BJ (cell line): ENCODE measurements around the gene XAF1. TPM values are rescaled to one million over a fixed set of nuclear protein-coding genes. Genes with fewer than 3 reads are reported as not detected.
"Not testable (repeated sequence)": the region's sequence is repeated elsewhere in the genome, so short reads cannot be mapped to it uniquely, and the experiment has no call there.

ENCODE experiments used
- CTCF ChIA-PET: fragments of 350-600 bp; formaldehyde crosslinking; extraction: SDS; loops from one replicate; lab custom pipeline; 2021; ENCODE audit warnings: antibody characterized with exemption, inconsistent platforms; lab: Yijun Ruan, JAX
- POLR2A ChIA-PET: fragments of 300-600 bp; sonication (Branson Sonifier 250); formaldehyde crosslinking; extraction: SDS; loops from one replicate; lab custom pipeline; 2021; ENCODE audit warnings: antibody characterized with exemption; lab: Charles Lee
- DNase-seq: peaks from one replicate; pipeline ENCODE4 v3.0.0-alpha.2; 2011; ENCODE audit warnings: low read depth
- H3K27me3 ChIP-seq: 2 replicates; pipeline ENCODE4 v1.6.0; 2011; ENCODE audit warnings: low read length; ENCODE audit not compliant: control insufficient read depth, insufficient read depth
- H3K36me3 ChIP-seq: 2 replicates; pipeline ENCODE4 v1.5.1; 2011; ENCODE audit warnings: low read length; ENCODE audit not compliant: control insufficient read depth, insufficient read depth
- H3K4me3 ChIP-seq: 2 replicates; pipeline ENCODE4 v1.5.1; 2011; ENCODE audit warnings: low read depth, mild to moderate bottlenecking, control low read depth, low read length
- polyA plus RNA-seq: library from polyadenylated mRNA; depleted of rRNA; stranded (reverse); fragments of >200 nt; gene quantifications from 2 replicates; pipeline ENCODE4 v1.2.3, GENCODE V29; 2011
- TF ChIP-seq, protein P1 (sequence below): IDR thresholded peaks from 2 replicates; pipeline ENCODE4 v1.5.1; 2011; ENCODE audit warnings: low read depth, mild to moderate bottlenecking, control low read depth, inconsistent platforms, low read length, moderate library complexity; ENCODE audit not compliant: insufficient read depth

The XAF1 gene
- polyA plus RNA-seq, 1 experiment: 10.4 TPM

DNA sequence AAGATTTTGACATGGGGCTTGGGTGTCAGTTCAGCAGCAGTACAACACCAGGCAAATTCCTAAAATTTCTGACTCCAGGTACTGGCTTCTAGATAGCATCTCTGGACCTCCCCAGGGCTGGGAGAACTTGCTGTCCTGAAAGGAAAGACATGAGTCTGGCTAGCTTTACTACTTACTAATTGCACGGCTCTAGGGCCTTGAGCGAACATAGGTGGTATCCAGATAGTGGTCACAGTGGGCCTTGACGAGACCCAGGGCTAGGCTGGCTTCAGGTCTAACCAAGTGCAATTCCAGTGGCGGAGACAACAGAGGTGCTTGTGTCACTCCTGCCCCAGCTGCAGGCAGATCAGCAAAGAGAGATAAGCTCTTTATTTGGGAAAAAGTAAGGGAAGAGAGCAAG, 26.3 kb upstream of the XAF1 start:
- Histone ChIP-seq H3K36me3 (no peaks in the 10 kb centered on the region), H3K27me3 (peaks cover 2% of the 10 kb centered on the region; the same call in 1 of the 2 replicates), H3K4me3 (no peak overlapping the region)
- POLR2A ChIA-PET: no interaction called here
- TF ChIP-seq, protein P1, sequence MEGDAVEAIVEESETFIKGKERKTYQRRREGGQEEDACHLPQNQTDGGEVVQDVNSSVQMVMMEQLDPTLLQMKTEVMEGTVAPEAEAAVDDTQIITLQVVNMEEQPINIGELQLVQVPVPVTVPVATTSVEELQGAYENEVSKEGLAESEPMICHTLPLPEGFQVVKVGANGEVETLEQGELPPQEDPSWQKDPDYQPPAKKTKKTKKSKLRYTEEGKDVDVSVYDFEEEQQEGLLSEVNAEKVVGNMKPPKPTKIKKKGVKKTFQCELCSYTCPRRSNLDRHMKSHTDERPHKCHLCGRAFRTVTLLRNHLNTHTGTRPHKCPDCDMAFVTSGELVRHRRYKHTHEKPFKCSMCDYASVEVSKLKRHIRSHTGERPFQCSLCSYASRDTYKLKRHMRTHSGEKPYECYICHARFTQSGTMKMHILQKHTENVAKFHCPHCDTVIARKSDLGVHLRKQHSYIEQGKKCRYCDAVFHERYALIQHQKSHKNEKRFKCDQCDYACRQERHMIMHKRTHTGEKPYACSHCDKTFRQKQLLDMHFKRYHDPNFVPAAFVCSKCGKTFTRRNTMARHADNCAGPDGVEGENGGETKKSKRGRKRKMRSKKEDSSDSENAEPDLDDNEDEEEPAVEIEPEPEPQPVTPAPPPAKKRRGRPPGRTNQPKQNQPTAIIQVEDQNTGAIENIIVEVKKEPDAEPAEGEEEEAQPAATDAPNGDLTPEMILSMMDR: no peak
- CTCF ChIA-PET: no interaction called here
- no peak for DNase-seq

DNA sequence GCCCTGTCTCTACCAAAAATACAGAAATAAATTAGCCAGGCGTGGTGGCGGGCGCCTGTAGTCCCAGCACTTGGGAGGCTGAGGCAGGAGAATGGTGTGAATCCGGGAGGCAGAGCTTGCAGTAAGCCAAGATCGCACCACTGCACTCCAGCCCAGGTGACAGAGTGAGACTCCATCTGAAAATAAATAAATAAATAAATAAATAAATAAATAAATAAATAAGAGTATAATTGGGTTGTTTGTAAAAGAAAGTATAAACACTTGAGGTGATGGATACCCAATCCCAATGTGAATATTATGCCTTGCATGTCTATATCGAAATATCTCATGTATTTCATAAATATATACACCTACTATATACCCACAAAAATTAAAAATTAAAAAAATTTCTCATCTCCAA, 9.2 kb upstream of the XAF1 start:
- CTCF ChIA-PET, DNase-seq, H3K36me3 ChIP-seq, H3K27me3 ChIP-seq, POLR2A ChIA-PET, H3K4me3 ChIP-seq: not testable (repeated sequence)

DNA sequence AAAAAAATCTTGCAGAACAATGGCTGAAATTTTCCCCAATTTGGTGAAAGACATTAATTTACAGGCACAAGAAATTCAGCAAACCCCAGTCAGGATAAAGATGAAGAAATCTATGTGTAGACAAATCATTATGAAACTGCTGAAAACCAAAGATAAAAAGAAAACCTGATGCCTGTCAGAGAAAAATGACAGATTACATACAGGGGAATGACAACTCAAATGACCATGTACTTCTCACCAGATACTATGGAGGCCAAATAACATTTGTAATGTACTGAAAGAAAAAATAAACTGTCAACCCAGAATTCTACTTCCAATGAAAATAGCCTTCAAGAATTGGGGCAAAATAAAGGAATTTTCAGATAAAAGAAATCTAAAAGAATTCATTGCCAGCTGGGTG, 7.2 kb upstream of the XAF1 start:
- TF ChIP-seq, protein P1: no peak
- Histone ChIP-seq H3K36me3 (no peaks in the 10 kb centered on the region), H3K27me3 (peaks cover 2% of the 10 kb centered on the region; the same call in 1 of the 2 replicates), H3K4me3 (no peak overlapping the region)
- CTCF ChIA-PET: no interaction called here
- POLR2A ChIA-PET: no interaction called here
- no peak for DNase-seq

DNA sequence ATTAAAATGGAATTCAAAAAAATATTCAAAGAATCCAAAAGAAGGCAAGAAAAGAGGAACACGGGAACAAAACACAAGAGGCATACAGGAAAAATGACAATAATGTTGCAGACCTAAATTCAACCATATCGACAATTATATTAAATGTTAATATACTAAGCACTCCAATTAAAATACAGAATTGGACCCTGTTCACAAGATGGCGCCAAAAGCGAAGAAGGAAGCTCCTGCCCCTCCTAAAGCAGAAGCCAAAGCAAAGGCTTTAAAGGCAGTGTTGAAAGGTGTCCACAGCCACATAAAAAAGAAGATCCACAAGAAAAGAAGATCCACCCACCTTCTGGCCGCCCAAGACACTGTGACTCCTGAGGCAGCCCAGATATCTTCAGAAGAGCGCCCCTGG, 6.3 kb upstream of the XAF1 start:
- Histone ChIP-seq H3K36me3 (no peaks in the 10 kb centered on the region), H3K4me3 (no peak overlapping the region), H3K27me3 (peaks cover 2% of the 10 kb centered on the region; the same call in 1 of the 2 replicates)
- ChIA-PET POLR2A (no interaction called here), CTCF (interaction anchor here (1.2 to 1.7 kb wide), 5 partner anchors 9 to 145 kb away, joined by 3 to 6 read pairs (median 3); no protein-coding TSS in a partner anchor)
- no peak for DNase-seq
- TF ChIP-seq, protein P1: no peak

DNA sequence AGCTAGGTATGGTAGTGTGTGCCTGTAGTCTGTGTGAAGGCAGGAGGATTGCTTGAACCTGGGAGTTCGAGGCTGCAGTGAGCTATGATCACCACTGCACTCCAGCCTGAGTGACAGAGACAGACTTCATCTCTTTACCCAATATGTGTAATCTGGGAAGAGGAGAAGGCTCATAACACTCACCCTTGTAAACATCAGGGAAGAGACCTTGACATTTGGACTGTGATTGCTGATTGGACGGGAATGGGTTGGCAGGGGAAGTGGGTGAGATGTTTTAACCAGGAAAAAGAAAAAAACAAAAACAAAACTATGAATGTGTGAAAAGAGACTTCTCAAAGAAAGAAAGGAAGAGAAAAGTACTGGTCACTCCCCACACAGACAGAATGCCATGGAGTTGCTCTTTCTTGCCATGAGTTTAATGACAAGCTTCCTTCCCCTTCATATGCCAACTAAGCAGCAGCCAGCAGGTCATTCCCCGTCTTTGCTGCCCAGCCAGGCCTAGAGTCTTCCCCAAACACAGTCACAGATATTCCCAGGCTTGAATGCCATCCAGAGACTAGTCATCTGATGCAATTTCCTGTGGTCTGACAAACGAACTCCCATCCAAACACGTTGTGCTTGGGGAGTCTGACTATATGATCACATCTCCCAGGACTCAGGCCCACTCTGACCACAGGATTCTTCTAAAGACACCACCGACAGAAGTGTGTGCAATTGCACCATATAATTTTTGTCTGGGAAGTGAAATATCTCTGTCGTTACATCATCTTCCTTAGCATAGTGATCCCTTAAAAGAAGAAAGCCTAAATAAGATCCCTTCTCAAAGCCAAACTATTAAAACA, 3.6 kb upstream of the XAF1 start:
- CTCF ChIA-PET: interaction anchor here (0.9 to 1.3 kb wide), 4 partner anchors 11 to 264 kb away, joined by 3 to 4 read pairs (median 3); no protein-coding TSS in a partner anchor
- TF ChIP-seq, protein P1: no peak
- POLR2A ChIA-PET: no interaction called here
- DNase-seq: peak; percentile 100
- H3K36me3 ChIP-seq: no peaks in the 10 kb centered on the region
- H3K27me3 ChIP-seq: no peaks in the 10 kb centered on the region
- no peak overlapping the region for H3K4me3 ChIP-seq
